Retinal pigment epithelial cell (primary cell): ENCODE data around the gene ITGA2.

Experiments
- DNase-seq: peaks from one replicate; pipeline ENCODE4 v3.0.0-alpha.2; 2010; ENCODE audit warnings: low read depth
- H3K4me3 ChIP-seq: 2 replicates; pipeline ENCODE4 v1.5.1; 2011; ENCODE audit warnings: mild to moderate bottlenecking, low read length, control low read depth, moderate library complexity
- CTCF ChIP-seq: conservative IDR thresholded peaks from 2 replicates; pipeline ENCODE4 v1.5.1; 2011; ENCODE audit warnings: low read depth, low read length, control low read depth, inconsistent platforms

Gene ITGA2

GRCh38 chr5:53017794-53018391 is 28.7 kb downstream of the ITGA2 start:
- no peak for DNase-seq
- TF ChIP-seq CTCF, result no peak

GRCh38 chr5:53019320-53019719 is 30.2 kb downstream of the ITGA2 start:
- no peak for TF ChIP-seq CTCF
- no peak overlapping the region for H3K4me3 ChIP-seq
- no peak for DNase-seq

More at GRCh38 chr5:53017794-53018391, 28.7 kb downstream of the ITGA2 start:
- no peak overlapping the region for H3K4me3 ChIP-seq

- TF ChIP-seq CTCF, result no peak
- no peak for DNase-seq
- H3K4me3 ChIP-seq, result no peak overlapping the region
Measured at GRCh38 chr5:53022930-53023511, 33.9 kb downstream of the ITGA2 start.

- no peak for TF ChIP-seq CTCF
Measured at GRCh38 chr5:53023969-53024368, 34.8 kb downstream of the ITGA2 start.

GRCh38 chr5:53024535-53024934 is 35.4 kb downstream of the ITGA2 start:
- TF ChIP-seq CTCF, result no peak
- no peak for DNase-seq
- H3K4me3 ChIP-seq, result no peak overlapping the region

More at GRCh38 chr5:53023969-53024368, 34.8 kb downstream of the ITGA2 start:
- H3K4me3 ChIP-seq, result no peak overlapping the region
- DNase-seq, result no peak

GRCh38 chr5:53025487-53025886 is 36.3 kb downstream of the ITGA2 start:
- no peak for TF ChIP-seq CTCF
- no peak for DNase-seq
- no peak overlapping the region for H3K4me3 ChIP-seq

GRCh38 chr5:53027913-53028312 is 38.8 kb downstream of the ITGA2 start:
- no peak overlapping the region for H3K4me3 ChIP-seq
- peak; percentile 24 for DNase-seq
- TF ChIP-seq CTCF, result no peak
